Measurements from ENCODE around the gene CCT2. TPM values are rescaled to one million over a fixed set of nuclear protein-coding genes. Genes with fewer than 3 reads are reported as not detected.

CCT2 gene
- polyA plus RNA-seq, 1 donor from 2014 or later = 458 TPM

DNA sequence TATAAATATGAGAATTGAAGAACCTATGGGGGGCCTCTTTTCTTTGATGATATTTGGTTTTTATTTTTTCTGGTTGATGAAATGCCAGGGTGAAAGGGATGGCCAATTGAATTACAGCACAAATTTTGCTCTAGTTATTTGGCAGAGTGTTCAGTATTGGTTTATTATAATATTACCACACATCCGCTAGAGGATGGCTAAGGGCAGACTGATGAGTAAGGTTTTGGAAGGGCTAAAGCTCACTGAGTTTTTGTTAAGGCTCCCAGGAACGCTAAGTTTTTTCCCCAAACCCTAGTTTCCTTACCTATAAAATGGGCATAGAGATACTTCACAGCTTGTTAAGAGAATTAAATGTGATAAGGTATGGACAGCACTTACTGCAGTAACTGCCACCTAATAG is 59.8 kb downstream of the CCT2 start:
- Histone ChIP-seq H3K9me2 (ENCODE audit: insufficient read depth, low read length) (no peaks in the 10 kb centered on the region), H4K20me1 (ENCODE audit: insufficient read depth) (no peaks in the 10 kb centered on the region), H3K4me2 (ENCODE audit: low read length) (no peak overlapping the region), H3K27me3 (ENCODE audit: insufficient read depth, low read depth, low read length) (no peaks in the 10 kb centered on the region), H3K79me2 (replicated peaks; ENCODE audit: insufficient read depth, low read length) (no peaks in the 10 kb centered on the region), H3K27ac (ENCODE audit: low read length) (no peak overlapping the region), H3F3A (ENCODE audit: insufficient read depth, low read length, poor library complexity, severe bottlenecking) (no peaks in the 10 kb centered on the region), H3K4me3 (ENCODE audit: low read length) (no peak overlapping the region), H3K9ac (ENCODE audit: low read length) (no peak overlapping the region), H3K36me3 (ENCODE audit: insufficient read depth, low read length) (no peaks in the 10 kb centered on the region), H3K9me3 (ENCODE audit: low read length) (no peaks in the 10 kb centered on the region), H2AFZ (ENCODE audit: low read depth, low read length) (no peak overlapping the region)
- TF ChIP-seq EP300 (conservative IDR thresholded peaks at IDR 0.05; ENCODE audit: poor library complexity, severe bottlenecking) (no peak), RAD21 (conservative IDR thresholded peaks at IDR 0.05) (no peak), EZH2 (IDR thresholded peaks at IDR 0.05; ENCODE audit: borderline replicate concordance, insufficient read depth, low read length, poor library complexity, severe bottlenecking) (no peak), TAF1 (IDR thresholded peaks at IDR 0.05; ENCODE audit: low read depth) (no peak), SMC3 (conservative IDR thresholded peaks at IDR 0.05; ENCODE audit: poor library complexity) (no peak), POLR2AphosphoS5 (IDR thresholded peaks at IDR 0.05) (no peak), MXI1 (conservative IDR thresholded peaks at IDR 0.05; ENCODE audit: poor library complexity, severe bottlenecking) (no peak)
- TF ChIP-seq, protein P1, sequence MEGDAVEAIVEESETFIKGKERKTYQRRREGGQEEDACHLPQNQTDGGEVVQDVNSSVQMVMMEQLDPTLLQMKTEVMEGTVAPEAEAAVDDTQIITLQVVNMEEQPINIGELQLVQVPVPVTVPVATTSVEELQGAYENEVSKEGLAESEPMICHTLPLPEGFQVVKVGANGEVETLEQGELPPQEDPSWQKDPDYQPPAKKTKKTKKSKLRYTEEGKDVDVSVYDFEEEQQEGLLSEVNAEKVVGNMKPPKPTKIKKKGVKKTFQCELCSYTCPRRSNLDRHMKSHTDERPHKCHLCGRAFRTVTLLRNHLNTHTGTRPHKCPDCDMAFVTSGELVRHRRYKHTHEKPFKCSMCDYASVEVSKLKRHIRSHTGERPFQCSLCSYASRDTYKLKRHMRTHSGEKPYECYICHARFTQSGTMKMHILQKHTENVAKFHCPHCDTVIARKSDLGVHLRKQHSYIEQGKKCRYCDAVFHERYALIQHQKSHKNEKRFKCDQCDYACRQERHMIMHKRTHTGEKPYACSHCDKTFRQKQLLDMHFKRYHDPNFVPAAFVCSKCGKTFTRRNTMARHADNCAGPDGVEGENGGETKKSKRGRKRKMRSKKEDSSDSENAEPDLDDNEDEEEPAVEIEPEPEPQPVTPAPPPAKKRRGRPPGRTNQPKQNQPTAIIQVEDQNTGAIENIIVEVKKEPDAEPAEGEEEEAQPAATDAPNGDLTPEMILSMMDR (IDR thresholded peaks at IDR 0.05; ENCODE audit: poor library complexity, severe bottlenecking) = no peak
- TF ChIP-seq, protein P2, sequence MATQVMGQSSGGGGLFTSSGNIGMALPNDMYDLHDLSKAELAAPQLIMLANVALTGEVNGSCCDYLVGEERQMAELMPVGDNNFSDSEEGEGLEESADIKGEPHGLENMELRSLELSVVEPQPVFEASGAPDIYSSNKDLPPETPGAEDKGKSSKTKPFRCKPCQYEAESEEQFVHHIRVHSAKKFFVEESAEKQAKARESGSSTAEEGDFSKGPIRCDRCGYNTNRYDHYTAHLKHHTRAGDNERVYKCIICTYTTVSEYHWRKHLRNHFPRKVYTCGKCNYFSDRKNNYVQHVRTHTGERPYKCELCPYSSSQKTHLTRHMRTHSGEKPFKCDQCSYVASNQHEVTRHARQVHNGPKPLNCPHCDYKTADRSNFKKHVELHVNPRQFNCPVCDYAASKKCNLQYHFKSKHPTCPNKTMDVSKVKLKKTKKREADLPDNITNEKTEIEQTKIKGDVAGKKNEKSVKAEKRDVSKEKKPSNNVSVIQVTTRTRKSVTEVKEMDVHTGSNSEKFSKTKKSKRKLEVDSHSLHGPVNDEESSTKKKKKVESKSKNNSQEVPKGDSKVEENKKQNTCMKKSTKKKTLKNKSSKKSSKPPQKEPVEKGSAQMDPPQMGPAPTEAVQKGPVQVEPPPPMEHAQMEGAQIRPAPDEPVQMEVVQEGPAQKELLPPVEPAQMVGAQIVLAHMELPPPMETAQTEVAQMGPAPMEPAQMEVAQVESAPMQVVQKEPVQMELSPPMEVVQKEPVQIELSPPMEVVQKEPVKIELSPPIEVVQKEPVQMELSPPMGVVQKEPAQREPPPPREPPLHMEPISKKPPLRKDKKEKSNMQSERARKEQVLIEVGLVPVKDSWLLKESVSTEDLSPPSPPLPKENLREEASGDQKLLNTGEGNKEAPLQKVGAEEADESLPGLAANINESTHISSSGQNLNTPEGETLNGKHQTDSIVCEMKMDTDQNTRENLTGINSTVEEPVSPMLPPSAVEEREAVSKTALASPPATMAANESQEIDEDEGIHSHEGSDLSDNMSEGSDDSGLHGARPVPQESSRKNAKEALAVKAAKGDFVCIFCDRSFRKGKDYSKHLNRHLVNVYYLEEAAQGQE (IDR thresholded peaks at IDR 0.05; ENCODE audit: borderline replicate concordance) = no peak

DNA sequence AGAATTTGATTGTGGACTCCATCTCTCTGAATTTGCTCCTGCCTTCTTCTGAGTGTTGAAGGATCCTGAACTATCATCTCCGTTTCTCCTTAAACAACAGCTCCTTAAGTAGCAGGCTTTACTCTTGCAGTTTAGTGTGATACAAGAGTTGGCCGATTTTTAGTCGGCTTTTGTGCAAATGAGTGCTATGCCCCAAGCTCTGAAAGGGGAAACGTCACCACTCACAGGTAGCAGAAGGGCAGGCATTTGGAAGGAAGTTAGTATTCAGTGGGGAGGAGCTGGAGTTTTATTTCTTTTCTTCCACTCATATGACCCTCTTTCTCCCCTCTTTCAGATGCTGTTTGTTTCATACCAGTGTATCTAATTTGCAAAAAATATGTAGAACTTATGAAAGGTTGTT is 61.9 kb downstream of the CCT2 start:
- Histone ChIP-seq H3K4me2 (ENCODE audit: low read length) (no peak overlapping the region), H3K9me3 (ENCODE audit: low read length) (no peaks in the 10 kb centered on the region), H3K9me2 (ENCODE audit: insufficient read depth, low read length) (no peaks in the 10 kb centered on the region), H3F3A (ENCODE audit: insufficient read depth, low read length, poor library complexity, severe bottlenecking) (no peaks in the 10 kb centered on the region), H4K20me1 (ENCODE audit: insufficient read depth) (no peaks in the 10 kb centered on the region), H3K9ac (ENCODE audit: low read length) (no peak overlapping the region), H2AFZ (ENCODE audit: low read depth, low read length) (no peak overlapping the region), H3K4me3 (ENCODE audit: low read length) (no peak overlapping the region), H3K27ac (ENCODE audit: low read length) (no peak overlapping the region), H3K36me3 (ENCODE audit: insufficient read depth, low read length) (no peaks in the 10 kb centered on the region), H3K27me3 (ENCODE audit: insufficient read depth, low read depth, low read length) (no peaks in the 10 kb centered on the region), H3K79me2 (replicated peaks; ENCODE audit: insufficient read depth, low read length) (no peaks in the 10 kb centered on the region)
- TF ChIP-seq, protein P1 (IDR thresholded peaks at IDR 0.05; ENCODE audit: poor library complexity, severe bottlenecking) = no peak
- TF ChIP-seq EZH2 (IDR thresholded peaks at IDR 0.05; ENCODE audit: borderline replicate concordance, insufficient read depth, low read length, poor library complexity, severe bottlenecking) (no peak), POLR2AphosphoS5 (IDR thresholded peaks at IDR 0.05) (no peak), SMC3 (conservative IDR thresholded peaks at IDR 0.05; ENCODE audit: poor library complexity) (no peak), EP300 (conservative IDR thresholded peaks at IDR 0.05; ENCODE audit: poor library complexity, severe bottlenecking) (no peak), RAD21 (conservative IDR thresholded peaks at IDR 0.05) (no peak), MXI1 (conservative IDR thresholded peaks at IDR 0.05; ENCODE audit: poor library complexity, severe bottlenecking) (no peak), TAF1 (IDR thresholded peaks at IDR 0.05; ENCODE audit: low read depth) (no peak)
- TF ChIP-seq, protein P2 (IDR thresholded peaks at IDR 0.05; ENCODE audit: borderline replicate concordance) = no peak

Measured in neural cell (in vitro differentiated cells).